NCI-H2029 treated with DMSO at 0.1 percent for 48 hours (cell line): ENCODE data around the gene CELA1.

Experiments
- DNase-seq: peaks from one replicate; lab custom pipeline; 2025; lab: John Stamatoyannopoulos, UW

CELA1 gene

GRCh38 chr12:51346581-51346980, at the start of gene CELA1:
Gene CELA1 (minus strand): TSS chr12:51346679. CDS start chr12:51346638, 41 bp downstream.
- no peak for DNase-seq

GRCh38 chr12:51395283-51396230, 49.1 kb upstream of the CELA1 start:
- no peak for DNase-seq

DNA sequence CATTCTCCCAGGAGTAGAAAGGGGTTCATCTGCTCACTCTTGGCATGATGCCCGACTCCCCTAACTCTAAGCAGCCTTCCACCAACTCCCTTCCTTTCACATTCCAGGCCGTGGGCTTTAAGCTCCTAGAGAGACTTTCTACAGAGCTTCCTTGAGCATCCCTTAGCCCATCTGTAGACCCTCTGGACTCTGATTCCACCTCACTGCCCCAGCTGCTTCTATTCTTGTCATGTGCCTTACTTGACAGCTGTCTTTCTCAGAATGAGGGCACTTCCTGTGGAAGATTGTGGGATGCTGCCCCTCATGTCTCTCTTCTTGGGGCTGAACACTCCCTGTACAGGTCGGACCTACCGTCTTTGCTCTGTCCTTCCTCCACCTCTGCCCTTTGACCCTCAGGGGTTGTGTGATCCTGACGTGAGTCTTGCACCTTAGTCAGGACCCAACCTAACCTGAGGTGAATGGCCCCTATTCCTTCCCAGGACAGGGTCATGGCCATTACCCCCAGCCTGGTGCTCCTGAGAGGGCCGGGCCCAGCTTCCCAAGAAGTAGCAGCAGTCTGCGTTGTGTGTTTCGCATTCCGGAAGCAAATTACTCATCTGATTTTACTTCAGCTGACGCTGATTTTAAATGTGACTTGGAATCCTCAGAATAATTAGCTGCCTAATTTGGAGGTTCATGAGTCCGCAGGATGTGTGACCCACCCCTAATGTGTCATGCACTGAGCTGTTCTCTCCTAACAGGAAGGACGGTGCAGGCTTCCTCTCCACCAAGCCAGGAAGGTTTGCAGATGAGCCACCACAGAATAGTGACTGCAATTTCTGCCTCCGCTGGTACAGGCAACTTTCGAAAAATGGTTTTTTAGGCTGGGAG, 47.4 kb upstream of the CELA1 start:
- no peak for DNase-seq

GRCh38 chr12:51392556-51393237, 46.2 kb upstream of the CELA1 start:
- no peak for DNase-seq

DNA sequence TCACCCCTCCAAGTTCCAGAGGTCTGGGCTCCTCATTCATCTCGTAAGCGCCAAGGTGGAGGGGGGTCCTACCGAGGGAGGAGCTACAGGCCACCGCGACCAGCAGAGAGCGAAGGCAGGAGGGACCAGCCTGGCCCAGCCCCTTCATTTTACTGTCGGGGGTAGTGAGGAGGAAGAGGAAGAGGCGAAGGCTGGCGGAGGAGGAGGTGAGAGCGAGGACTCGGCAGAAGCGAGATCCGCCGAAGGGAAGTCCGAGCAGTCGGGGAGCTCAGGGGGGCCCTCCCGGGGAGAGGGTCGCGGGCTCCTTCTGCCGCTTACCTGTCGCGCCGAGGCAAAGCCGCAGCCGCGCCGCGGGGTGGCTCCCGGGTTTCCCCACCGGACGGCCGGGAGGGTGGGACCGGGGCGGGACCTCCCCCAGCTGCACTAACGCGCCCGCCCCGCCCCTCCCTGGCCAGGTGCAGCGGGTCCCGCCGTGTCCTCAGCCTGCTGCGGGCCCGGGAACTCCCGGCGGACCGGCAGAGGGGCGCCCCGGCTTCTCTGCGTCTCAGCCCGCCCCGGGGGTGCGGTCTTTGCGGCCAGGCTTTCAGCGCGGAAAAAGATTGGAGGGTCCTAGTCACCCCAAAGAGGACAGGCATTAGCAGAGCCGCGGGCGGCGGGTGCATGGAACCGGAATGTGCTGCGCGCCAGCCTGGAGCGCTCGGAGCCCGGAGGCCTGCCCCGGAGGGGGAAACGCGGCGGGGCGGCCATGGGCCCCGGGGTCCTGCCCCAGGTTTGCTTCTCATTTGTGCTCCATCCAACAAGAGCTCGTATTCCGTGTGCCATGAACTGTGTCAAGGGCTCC, 45.0 kb upstream of the CELA1 start, which contains the start of gene GALNT6:
TSS of gene GALNT6 (minus strand) at position 124 of the 841 bp plus-strand sequence. CDS start 11,625 bp downstream, outside the sequence.
- no peak for DNase-seq

DNA sequence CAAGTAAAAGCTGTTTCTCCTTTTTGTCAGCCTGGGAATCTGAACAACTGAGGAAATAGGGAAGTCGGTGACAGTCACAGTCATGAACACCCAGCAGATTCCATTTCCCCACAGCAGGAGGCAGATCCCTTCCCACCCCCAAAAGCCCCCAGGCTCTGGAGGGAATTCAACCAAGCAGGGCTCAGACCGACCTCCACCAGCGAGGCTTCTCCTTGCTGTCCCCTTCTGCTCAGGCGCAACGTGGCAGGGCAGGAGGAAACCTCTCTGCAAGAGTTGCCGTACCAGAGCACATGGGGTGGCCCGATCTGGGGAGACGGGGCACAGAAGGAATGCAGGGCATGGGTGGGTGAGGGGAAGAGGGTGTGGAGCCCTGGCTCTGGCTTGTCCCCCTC, 44.4 kb upstream of the CELA1 start:
- no peak for DNase-seq

- DNase-seq, result no peak
These were observed 44.0 kb upstream of the CELA1 start for GRCh38 chr12:51390457-51390856.

DNA sequence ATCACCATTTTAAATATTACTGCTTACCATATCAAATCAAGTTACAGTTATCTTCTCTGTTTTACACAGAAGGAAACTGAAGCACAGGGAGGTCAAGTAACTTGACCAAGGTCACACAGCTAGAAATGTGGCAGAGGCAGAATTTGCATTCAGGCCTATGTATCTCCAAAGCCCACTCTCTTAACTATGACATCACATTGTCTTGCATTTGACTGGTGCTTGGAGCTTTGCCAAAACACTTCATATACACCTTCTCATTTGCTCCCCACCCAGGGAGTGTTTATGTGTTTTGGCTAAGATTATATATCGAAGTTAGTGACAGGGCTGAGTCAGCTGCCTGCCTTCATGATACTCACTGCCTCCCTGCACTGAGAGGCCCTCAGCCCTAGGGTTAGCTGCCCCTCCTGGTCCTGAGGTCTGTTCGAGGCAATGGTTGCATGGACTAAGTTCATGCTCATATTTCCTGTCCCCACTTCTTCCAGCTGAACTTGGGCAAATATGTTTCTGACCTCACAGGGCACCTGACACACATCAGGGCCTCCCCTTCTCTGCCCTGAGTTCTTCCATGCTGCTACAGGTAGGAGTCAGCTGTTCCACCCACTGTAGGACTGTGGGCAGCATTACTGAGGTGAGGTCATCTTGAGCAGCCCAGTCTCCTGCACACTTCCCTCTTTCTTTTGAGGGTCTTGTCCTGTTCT, 43.0 kb upstream of the CELA1 start:
- no peak for DNase-seq

DNA sequence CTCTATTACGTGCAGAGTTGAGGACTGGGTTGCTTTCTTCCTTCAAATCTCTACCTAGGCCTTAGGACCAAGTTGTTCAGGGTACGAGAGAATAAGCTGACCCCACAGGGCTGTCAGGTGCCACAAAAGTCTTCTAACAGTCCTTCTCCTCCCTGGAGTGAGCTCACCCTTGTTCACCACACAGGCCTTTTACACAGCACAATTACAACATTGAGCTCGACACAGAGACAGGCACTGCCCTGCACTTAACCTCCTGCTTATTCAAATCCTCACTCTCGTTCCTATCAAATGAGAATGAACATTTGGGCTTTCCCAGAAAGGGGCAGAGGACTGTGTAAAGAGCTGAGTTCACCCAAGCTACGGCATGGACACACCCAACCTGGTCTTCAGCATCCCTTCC, 42.4 kb upstream of the CELA1 start:
- DNase-seq, result no peak

DNA sequence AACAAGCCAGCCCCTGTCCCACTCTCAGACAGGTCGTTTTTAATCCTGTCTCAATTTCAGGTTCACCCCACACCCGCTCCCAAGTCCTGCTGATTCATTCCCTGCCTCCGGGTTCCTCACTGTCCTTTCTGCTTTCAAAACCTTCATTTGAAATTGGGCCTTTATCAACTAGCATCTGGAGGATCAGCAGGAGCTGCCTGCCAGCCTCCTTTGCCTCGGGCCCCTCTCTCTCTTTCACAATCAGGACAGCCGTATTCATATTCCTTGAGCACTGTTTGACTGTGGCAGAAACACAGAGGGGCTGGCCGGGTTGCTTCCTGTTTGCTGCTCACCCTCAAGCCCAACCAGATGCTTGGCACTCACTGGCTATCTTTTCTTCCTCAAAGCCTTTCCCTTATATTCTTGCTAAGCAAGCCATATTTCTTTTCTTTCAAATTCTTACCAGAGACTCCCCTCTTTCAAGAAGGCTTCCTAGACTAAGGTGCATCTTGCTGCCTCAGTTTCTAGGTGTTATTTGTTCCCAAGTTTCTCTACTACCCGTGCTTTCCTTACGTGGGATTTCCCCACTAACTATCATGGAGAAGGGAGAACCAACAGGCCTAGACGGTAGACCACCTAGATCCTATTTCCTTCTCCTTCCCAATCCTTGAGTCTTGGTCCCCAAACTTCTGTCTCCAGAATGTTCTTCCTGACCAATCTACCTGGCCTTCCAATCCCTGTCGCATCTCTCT, 41.8 kb upstream of the CELA1 start:
- no peak for DNase-seq

DNA sequence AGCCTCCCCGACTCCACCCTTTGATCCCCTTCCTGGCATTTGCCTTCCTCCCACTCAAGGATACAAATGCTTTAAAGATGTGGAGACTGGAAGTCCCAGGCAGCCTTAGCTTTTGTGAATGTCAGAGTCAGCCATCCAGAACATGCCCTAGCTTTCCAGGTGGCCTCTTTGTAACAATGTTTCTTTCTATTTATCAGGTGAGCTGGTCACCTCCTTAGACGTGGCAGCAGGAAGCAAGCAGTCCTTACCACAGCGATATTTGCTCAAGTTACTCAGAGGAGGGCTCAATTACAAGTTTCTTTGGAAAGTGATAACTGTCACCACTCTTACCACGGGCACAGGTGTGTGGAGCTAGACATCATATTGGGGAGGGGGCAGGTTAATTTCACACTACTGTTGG, 39.9 kb upstream of the CELA1 start:
- DNase-seq, result peak; percentile 30

GRCh38 chr12:51383269-51383905, 36.9 kb upstream of the CELA1 start:
- peak; percentile 68 for DNase-seq

GRCh38 chr12:51382173-51382572, 35.7 kb upstream of the CELA1 start:
- DNase-seq, result no peak

DNA sequence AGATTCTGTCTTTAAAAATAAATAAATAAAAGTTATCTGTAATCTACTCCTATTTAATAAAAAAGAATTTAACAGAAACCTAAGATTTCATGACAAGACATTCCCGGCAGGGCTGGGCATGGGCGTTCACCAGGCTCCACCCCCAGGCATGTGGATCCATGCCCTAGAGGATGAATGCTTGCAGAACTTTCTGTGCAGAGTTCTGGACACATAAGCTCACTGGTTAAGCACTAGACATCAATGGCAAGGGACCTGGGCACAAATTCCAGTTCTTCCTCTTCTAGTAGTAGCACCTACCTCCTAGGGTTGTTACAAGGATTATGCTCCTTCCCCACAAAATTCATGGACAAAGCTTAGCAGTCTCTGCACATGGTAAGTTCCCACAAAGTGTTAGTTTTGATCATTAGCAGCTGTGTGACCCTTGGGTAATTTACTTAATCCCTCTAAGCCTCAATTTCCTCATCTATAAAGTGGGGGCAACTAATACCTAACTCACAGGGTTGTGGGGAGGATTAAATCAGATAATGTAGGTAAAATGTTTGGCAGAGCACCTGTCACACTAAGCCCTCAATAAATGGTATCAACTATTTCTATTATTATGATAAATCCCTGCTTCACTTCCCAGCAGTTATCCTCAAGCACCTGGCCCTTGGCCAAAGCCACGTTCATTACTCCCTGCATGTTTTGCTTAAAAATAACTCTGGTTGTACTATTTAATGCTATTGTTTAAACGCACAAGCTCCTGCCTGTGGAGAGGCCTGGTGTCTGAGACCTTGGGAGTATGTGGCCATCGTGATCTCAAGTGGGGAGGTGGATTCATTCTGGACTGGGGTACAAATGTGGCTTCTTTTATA, 35.0 kb upstream of the CELA1 start:
- no peak for DNase-seq

- no peak for DNase-seq
These were observed 33.1 kb upstream of the CELA1 start for GRCh38 chr12:51379571-51379970.

DNA sequence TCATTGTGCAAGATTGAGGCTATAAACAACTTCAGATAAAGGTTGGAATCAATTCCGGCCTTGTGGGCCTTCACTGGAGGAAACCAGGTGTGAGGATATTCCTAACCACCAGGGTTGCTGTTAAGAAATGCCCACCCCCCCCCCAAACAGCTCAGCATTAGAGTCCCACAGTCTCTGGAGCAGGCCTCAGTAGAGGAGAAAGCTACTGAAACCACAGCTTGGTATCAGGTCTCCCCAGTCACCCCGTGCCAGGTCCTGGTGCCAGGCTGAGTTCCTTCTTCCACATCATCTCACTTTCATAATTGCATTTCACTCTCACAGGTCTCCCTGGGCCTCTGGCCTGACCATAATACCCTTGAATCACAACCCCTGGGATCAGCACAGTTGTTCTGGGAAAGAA, 32.3 kb upstream of the CELA1 start:
- DNase-seq, result no peak

GRCh38 chr12:51377099-51377984, 30.9 kb upstream of the CELA1 start:
- DNase-seq, result no peak
